Mesothelial cell of epicardium (in vitro differentiated cells): Measurements from ENCODE around the gene NCAPH2. TPM values are rescaled to one million over a fixed set of nuclear protein-coding genes. Genes with fewer than 3 reads are reported as not detected.

Source experiments
- DNase-seq, 2 experiments: peaks; one replicate each; pipeline ENCODE4 v3.0.0; 2021; ENCODE audit warnings: low spot score in 2 of 2; ENCODE audit not compliant: unreplicated experiment in 2 of 2
- H3K27ac Mint-ChIP-seq: 2 replicates; pipeline ENCODE4 v1.8.0; 2021; ENCODE audit warnings: mixed read lengths
- H3K27me3 Mint-ChIP-seq: 2 replicates; pipeline ENCODE4 v1.8.0; 2021; ENCODE audit warnings: low read depth, mixed read lengths
- H3K36me3 Mint-ChIP-seq: 2 replicates; pipeline ENCODE4 v1.8.0; 2021; ENCODE audit warnings: mixed read lengths
- H3K4me1 Mint-ChIP-seq: 2 replicates; pipeline ENCODE4 v1.8.0; 2021; ENCODE audit warnings: mixed read lengths
- H3K4me3 Mint-ChIP-seq: 2 replicates; pipeline ENCODE4 v1.8.0; 2021; ENCODE audit warnings: mild to moderate bottlenecking, moderate library complexity, mixed read lengths
- H3K9me3 Mint-ChIP-seq: 2 replicates; pipeline ENCODE4 v1.8.0; 2021; ENCODE audit warnings: mixed read lengths
- total RNA-seq: library from RNA; stranded (reverse); gene quantifications from 3 replicates; pipeline ENCODE4 v1.2.1, GENCODE V29; 2021
- TF ChIP-seq, protein P1 (sequence below): fragments of 200-600 bp; sonication (generic); IDR thresholded peaks from one replicate; pipeline ENCODE4 v1.5.0; 2021; ENCODE audit warnings: antibody characterized with exemption; ENCODE audit not compliant: unreplicated experiment

The NCAPH2 gene
- total RNA-seq, 1 donor from 2014 or later = 60.3 TPM

- TF ChIP-seq, protein P1, sequence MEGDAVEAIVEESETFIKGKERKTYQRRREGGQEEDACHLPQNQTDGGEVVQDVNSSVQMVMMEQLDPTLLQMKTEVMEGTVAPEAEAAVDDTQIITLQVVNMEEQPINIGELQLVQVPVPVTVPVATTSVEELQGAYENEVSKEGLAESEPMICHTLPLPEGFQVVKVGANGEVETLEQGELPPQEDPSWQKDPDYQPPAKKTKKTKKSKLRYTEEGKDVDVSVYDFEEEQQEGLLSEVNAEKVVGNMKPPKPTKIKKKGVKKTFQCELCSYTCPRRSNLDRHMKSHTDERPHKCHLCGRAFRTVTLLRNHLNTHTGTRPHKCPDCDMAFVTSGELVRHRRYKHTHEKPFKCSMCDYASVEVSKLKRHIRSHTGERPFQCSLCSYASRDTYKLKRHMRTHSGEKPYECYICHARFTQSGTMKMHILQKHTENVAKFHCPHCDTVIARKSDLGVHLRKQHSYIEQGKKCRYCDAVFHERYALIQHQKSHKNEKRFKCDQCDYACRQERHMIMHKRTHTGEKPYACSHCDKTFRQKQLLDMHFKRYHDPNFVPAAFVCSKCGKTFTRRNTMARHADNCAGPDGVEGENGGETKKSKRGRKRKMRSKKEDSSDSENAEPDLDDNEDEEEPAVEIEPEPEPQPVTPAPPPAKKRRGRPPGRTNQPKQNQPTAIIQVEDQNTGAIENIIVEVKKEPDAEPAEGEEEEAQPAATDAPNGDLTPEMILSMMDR = no peak
- H3K27ac Mint-ChIP-seq = peak overlapping the region; percentile 90
- H3K27me3 Mint-ChIP-seq = peaks cover 14% of the 10 kb centered on the region
- H3K36me3 Mint-ChIP-seq = peaks cover 6% of the 10 kb centered on the region
- peaks cover 14% of the 10 kb centered on the region for H3K4me1 Mint-ChIP-seq
- H3K4me3 Mint-ChIP-seq = peak overlapping the region; percentile 80
- DNase-seq = no peak
- H3K9me3 Mint-ChIP-seq = no peaks in the 10 kb centered on the region
These were observed 16.0 kb downstream of the NCAPH2 start for GRCh38 chr22:50523806-50524675.

DNA sequence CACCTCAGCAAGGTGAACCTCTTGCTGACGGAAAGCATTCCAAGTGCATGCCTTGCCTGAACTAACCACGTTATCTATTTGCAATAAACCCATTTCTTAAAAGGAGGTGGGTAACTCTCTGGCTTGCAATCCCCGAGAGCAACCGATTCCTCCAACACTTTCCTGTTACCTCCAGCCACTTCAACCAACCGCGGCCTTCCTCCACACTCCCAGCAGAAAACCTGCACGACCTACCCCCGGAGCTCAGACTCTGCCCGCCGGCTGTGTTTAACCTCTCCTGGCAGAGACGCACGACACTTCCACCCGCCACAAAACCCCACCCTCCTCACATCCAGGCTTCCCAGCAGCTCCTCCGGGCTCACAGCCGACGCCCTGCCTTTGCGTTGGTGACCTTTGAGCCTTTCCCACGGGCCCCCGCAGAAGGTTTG is 16.7 kb downstream of the NCAPH2 start:
- H3K36me3 Mint-ChIP-seq = peaks cover 2% of the 10 kb centered on the region
- peaks cover 19% of the 10 kb centered on the region for H3K27me3 Mint-ChIP-seq
- H3K9me3 Mint-ChIP-seq = no peaks in the 10 kb centered on the region
- H3K4me3 Mint-ChIP-seq = peak overlapping the region; percentile 80
- peaks cover 14% of the 10 kb centered on the region for H3K4me1 Mint-ChIP-seq
- H3K27ac Mint-ChIP-seq = peak overlapping the region; percentile 90
- peak in 1 of 2 experiments; percentile 20 for DNase-seq
- TF ChIP-seq, protein P1 = no peak

GRCh38 chr22:50525104-50525857 is 17.3 kb downstream of the NCAPH2 start, which contains the start of gene SCO2:
Gene SCO2 (minus strand): TSS chr22:50525598. CDS start chr22:50524411, 1,187 bp downstream.
- H3K4me3 Mint-ChIP-seq = peak within 1 kb of the TSS; percentile 80
- TF ChIP-seq, protein P1 = no peak
- no peaks in the 10 kb centered on the region for H3K36me3 Mint-ChIP-seq
- peak; percentile 96 to 99 for DNase-seq
- peaks cover 14% of the 10 kb centered on the region for H3K4me1 Mint-ChIP-seq
- H3K9me3 Mint-ChIP-seq = no peaks in the 10 kb centered on the region
- peaks cover 20% of the 10 kb centered on the region for H3K27me3 Mint-ChIP-seq
- H3K27ac Mint-ChIP-seq = peak within 1 kb of the TSS; percentile 90

DNA sequence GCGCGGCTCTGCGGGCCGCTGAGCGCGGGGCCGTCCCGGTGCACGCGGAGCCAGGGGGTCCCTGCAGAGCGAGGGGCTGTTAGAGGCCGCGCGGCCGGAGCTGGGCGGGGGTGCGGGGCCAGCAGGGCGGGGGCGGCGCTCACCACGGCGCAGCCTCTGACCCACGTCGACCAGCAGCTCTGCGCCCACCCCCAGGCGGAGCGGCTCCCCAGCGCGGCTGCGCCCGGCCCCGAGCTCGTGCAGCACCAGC is 17.8 kb downstream of the NCAPH2 start:
- H3K36me3 Mint-ChIP-seq = no peaks in the 10 kb centered on the region
- DNase-seq = no peak
- H3K4me3 Mint-ChIP-seq = peak overlapping the region; percentile 80
- H3K27ac Mint-ChIP-seq = no peak overlapping the region
- H3K4me1 Mint-ChIP-seq = peaks cover 14% of the 10 kb centered on the region
- no peaks in the 10 kb centered on the region for H3K9me3 Mint-ChIP-seq
- H3K27me3 Mint-ChIP-seq = peaks cover 23% of the 10 kb centered on the region
- TF ChIP-seq, protein P1 = no peak

DNA sequence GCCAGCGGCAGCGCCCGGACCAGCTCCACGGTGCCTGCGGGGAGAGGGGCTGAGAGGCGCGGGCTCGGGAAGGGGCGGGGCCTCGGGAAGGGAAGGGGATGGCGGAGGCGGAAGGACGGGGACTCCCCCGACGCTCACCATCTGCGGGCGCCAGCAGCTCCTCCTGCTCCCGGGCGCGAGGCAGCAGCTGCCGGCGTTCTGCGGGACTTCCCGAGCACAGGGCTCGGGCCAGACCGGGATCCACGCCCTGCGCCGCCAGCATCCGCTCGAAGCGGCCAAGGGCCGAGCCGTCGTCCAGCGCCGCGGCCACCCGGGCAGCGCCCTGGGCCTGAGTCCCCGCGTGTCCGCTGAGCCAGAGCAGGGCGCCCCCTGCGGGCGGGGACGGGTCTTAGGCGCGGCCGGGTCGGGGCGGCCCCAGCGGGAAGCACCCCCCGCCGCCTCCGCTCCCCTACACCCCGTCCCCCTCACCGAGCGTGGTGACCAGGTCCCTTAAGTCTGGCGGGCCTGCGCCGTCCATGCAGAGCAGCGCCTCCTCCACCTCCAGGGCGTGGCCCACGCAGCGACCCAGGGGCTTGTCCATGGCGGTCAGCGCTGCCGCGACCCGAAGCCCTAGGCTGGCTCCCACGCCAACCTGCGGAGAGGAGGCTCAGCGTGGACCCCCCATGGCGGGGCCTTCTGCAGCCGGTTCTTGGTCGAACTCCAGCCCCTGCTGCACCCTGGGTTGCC is 18.2 kb downstream of the NCAPH2 start:
- peak; percentile 70 to 87 for DNase-seq
- TF ChIP-seq, protein P1 = peak; percentile 52
- no peak overlapping the region for H3K27ac Mint-ChIP-seq
- H3K27me3 Mint-ChIP-seq = peaks cover 28% of the 10 kb centered on the region
- H3K36me3 Mint-ChIP-seq = no peaks in the 10 kb centered on the region
- peaks cover 16% of the 10 kb centered on the region for H3K4me1 Mint-ChIP-seq
- H3K9me3 Mint-ChIP-seq = no peaks in the 10 kb centered on the region
- peak overlapping the region; percentile 62 for H3K4me3 Mint-ChIP-seq
